CD14-positive monocyte (primary cell): ENCODE measurements around the gene NRF1. TPM values are rescaled to one million over a fixed set of nuclear protein-coding genes. Genes with fewer than 3 reads are reported as not detected.

Experiments used
- DNase-seq, 3 donors: peaks; one replicate each; pipeline ENCODE4 v3.0.0-alpha.2; 2011 to 2022
- H2AFZ ChIP-seq: 2 replicates; pipeline ENCODE4 v1.6.0; 2012; ENCODE audit warnings: mild to moderate bottlenecking, low read depth, low read length, inconsistent platforms; ENCODE audit not compliant: insufficient read depth, poor library complexity, severe bottlenecking
- H3K27ac ChIP-seq, 2 donors: 1 replicate in 1 of 2; 2 replicates in 1 of 2; pipeline ENCODE4 v1.5.1; 2012 to 2013; ENCODE audit warnings: low read length in 2 of 2, control low read depth in 1 of 2, inconsistent platforms in 1 of 2, low read depth in 1 of 2, mild to moderate bottlenecking in 1 of 2
- H3K27me3 ChIP-seq, 2 donors: one replicate each; pipeline versions ENCODE4 v1.6.0 to v1.6.1; 2011 to 2013; ENCODE audit warnings: low read length in 2 of 2; ENCODE audit not compliant: control insufficient read depth in 2 of 2, insufficient read depth in 2 of 2
- H3K36me3 ChIP-seq, 2 donors: replicated peaks in 1 of 2; 1 replicate in 1 of 2; 2 replicates in 1 of 2; pipeline versions ENCODE4 v1.5.1 to v1.6.1; 2012 to 2013; ENCODE audit warnings: low read length in 2 of 2, control low read depth in 1 of 2, inconsistent platforms in 1 of 2, mild to moderate bottlenecking in 1 of 2; ENCODE audit not compliant: insufficient read depth in 2 of 2, control insufficient read depth in 1 of 2
- H3K4me1 ChIP-seq, 2 donors: 1 replicate in 1 of 2; 2 replicates in 1 of 2; pipeline versions ENCODE4 v1.5.1 to v1.6.1; 2012 to 2013; ENCODE audit warnings: low read length in 2 of 2, control low read depth in 1 of 2, inconsistent platforms in 1 of 2, mild to moderate bottlenecking in 1 of 2, moderate library complexity in 1 of 2; ENCODE audit not compliant: insufficient read depth in 2 of 2, control insufficient read depth in 1 of 2
- H3K4me2 ChIP-seq: replicated peaks from 2 replicates; pipeline ENCODE3; 2012; ENCODE audit warnings: low read length, moderate library complexity, mild to moderate bottlenecking; ENCODE audit not compliant: poor library complexity, severe bottlenecking; ENCODE audit errors: extremely low read depth
- H3K4me3 ChIP-seq, 3 experiments: fragments of 200-600 bp in 1 of 3; sonication (generic) in 1 of 3; replicated peaks in 1 of 3; 1 replicate in 2 of 3; 2 replicates in 1 of 3; pipeline ENCODE4 v1.5.1; 2011 to 2013; ENCODE audit warnings: low read length in 3 of 3, mild to moderate bottlenecking in 3 of 3, control low read depth in 2 of 3, low read depth in 2 of 3, inconsistent platforms in 1 of 3, moderate library complexity in 1 of 3
- H3K79me2 ChIP-seq: 2 replicates; pipeline ENCODE4 v1.6.0; 2012; ENCODE audit warnings: mild to moderate bottlenecking, control low read depth, inconsistent platforms, low read length, moderate library complexity; ENCODE audit not compliant: insufficient read depth
- H3K9ac ChIP-seq: 2 replicates; pipeline ENCODE4 v1.6.0; 2017; ENCODE audit warnings: low read length, mild to moderate bottlenecking; ENCODE audit not compliant: insufficient read depth, poor library complexity, severe bottlenecking
- H3K9me3 ChIP-seq, 2 donors: replicated peaks in 1 of 2; 1 replicate in 1 of 2; 2 replicates in 1 of 2; pipeline versions ENCODE4 v1.5.1 to v1.6.1; 2012 to 2013; ENCODE audit warnings: low read length in 2 of 2, control low read depth in 1 of 2; ENCODE audit not compliant: control insufficient read depth in 1 of 2, insufficient read depth in 1 of 2
- H4K20me1 ChIP-seq: 2 replicates; pipeline ENCODE4 v1.6.0; 2012; ENCODE audit warnings: mild to moderate bottlenecking, low read length, control low read depth, moderate library complexity; ENCODE audit not compliant: insufficient read depth
- H3K27ac Mint-ChIP-seq, 7 donors: one replicate each; pipeline ENCODE4 v1.8.0; 2020; ENCODE audit warnings: mild to moderate bottlenecking in 7 of 7, mixed read lengths in 7 of 7, moderate library complexity in 6 of 7, inconsistent platforms in 2 of 7
- H3K27me3 Mint-ChIP-seq, 3 donors: one replicate each; pipeline ENCODE4 v1.8.0; 2021 to 2022; ENCODE audit warnings: low read depth in 3 of 3, mild to moderate bottlenecking in 3 of 3, mixed read lengths in 3 of 3, moderate library complexity in 3 of 3, inconsistent platforms in 1 of 3
- H3K36me3 Mint-ChIP-seq, 2 donors: one replicate each; pipeline ENCODE4 v1.8.0; 2020; ENCODE audit warnings: mixed read lengths in 2 of 2, inconsistent platforms in 1 of 2, mild to moderate bottlenecking in 1 of 2
- H3K4me1 Mint-ChIP-seq: one replicate; pipeline ENCODE4 v1.8.0; 2020; ENCODE audit warnings: mild to moderate bottlenecking, mixed read lengths
- H3K4me3 Mint-ChIP-seq, 2 donors: one replicate each; pipeline ENCODE4 v1.8.0; 2020; ENCODE audit warnings: mild to moderate bottlenecking in 2 of 2, mixed read lengths in 2 of 2, moderate library complexity in 1 of 2
- H3K9me3 Mint-ChIP-seq, 7 donors: one replicate each; pipeline ENCODE4 v1.8.0; 2020 to 2022; ENCODE audit warnings: mixed read lengths in 7 of 7, mild to moderate bottlenecking in 6 of 7, moderate library complexity in 6 of 7, inconsistent platforms in 2 of 7
- CTCF ChIP-seq: fragments of 200-600 bp; IDR thresholded peaks from one replicate; pipeline ENCODE4 v1.8.0; 2022; ENCODE audit warnings: antibody characterized with exemption, mild to moderate bottlenecking
- WGBS: methylation state at CpG from one replicate; pipeline ENCODE4 v1.1.5; 2013; ENCODE audit warnings: missing lambda C conversion rate; ENCODE audit not compliant: insufficient coverage; 5-methylcytosine and 5-hydroxymethylcytosine counted together
- intact Hi-C, 2 donors: fragments of 100-400 bp; cut with micrococcal nuclease; formaldehyde crosslinking; loops; one replicate each; pipeline versions ENCODE4 v1.15.0 to v1.15.1; 2023
- polyA plus RNA-seq, 3 donors: library from polyadenylated mRNA; depleted of rRNA in 1 of 3; unstranded in 2 of 3; stranded (reverse) in 1 of 3; fragments of 300-500 nt in 2 of 3; fragments of >200 nt in 1 of 3; fragmentation: Illumina TruSeq in 2 of 3; gene quantifications; 1 replicate in 2 of 3; 2 replicates in 1 of 3; pipeline ENCODE4 v1.2.3, GENCODE V29; 2012 to 2021

NRF1 gene
- polyA plus RNA-seq, 3 donors = 5.1 to 14.0 (median 7.7) TPM

DNA sequence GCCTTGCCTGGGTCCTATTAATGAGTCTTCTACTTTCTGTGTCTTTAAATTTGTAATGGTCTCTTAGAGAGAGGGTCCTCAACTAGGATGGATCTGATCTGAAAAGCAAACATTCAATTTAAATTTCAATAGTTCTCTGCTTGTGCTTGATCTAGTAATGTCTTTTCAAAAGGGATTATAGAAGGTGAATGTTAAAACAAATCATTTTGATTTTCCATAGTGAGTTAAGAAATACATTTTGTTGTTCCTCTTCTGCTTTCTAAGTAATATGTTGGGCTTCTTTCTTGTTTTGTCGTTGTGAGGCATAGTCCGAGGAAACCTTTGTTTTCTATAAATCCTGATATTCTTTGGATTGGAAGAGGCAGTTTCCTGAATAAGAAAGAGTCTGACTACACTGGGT, 18.8 kb downstream of the NRF1 start:
- no peaks in the 10 kb centered on the region for H3K9me3 Mint-ChIP-seq
- Histone ChIP-seq H3K9ac (no peak overlapping the region), H3K79me2 (peaks cover 97% of the 10 kb centered on the region), H3K27ac (no peak overlapping the region), H3K27me3 (no peaks in the 10 kb centered on the region), H3K4me2 (no peak overlapping the region), H3K4me1 (peaks cover 7 to 16% of the 10 kb centered on the region in 2 donors), H3K9me3 (no peaks in the 10 kb centered on the region), H3K36me3 (peaks cover 0 to 6% of the 10 kb centered on the region in 2 donors), H2AFZ (no peak overlapping the region), H4K20me1 (peaks cover 85% of the 10 kb centered on the region), H3K4me3 (no peak overlapping the region)
- H3K36me3 Mint-ChIP-seq = peaks cover 4 to 7% of the 10 kb centered on the region in 2 donors
- TF ChIP-seq CTCF = no peak
- no peak for DNase-seq
- H3K27ac Mint-ChIP-seq = peak overlapping the region in 2 of 7 donors; percentile 30 to 32
- peaks cover 22% of the 10 kb centered on the region for H3K4me1 Mint-ChIP-seq
- H3K4me3 Mint-ChIP-seq = no peak overlapping the region
- no CpG with 5 or more reads among the region's 2 CpGs for WGBS
- intact Hi-C loops = no loop called here
- H3K27me3 Mint-ChIP-seq = no peaks in the 10 kb centered on the region

- H3K9ac ChIP-seq = no peak overlapping the region
- H3K36me3 ChIP-seq = peaks cover 0 to 6% of the 10 kb centered on the region in 2 donors
- Mint-ChIP-seq H3K4me3 (no peak overlapping the region), H3K27me3 (no peaks in the 10 kb centered on the region), H3K9me3 (no peaks in the 10 kb centered on the region), H3K36me3 (peaks cover 10 to 12% of the 10 kb centered on the region in 2 donors), H3K4me1 (peaks cover 10% of the 10 kb centered on the region), H3K27ac (no peak overlapping the region)
- H3K4me2 ChIP-seq = no peak overlapping the region
- WGBS = no CpG with 5 or more reads among the region's 2 CpGs
- peaks cover 6 to 7% of the 10 kb centered on the region in 2 donors for H3K4me1 ChIP-seq
- DNase-seq = no peak
- peaks cover 91% of the 10 kb centered on the region for H3K79me2 ChIP-seq
- TF ChIP-seq CTCF = no peak
- no peak overlapping the region for H2AFZ ChIP-seq
- no peaks in the 10 kb centered on the region for H3K9me3 ChIP-seq
- H3K4me3 ChIP-seq = no peak overlapping the region
- H3K27ac ChIP-seq = no peak overlapping the region
- intact Hi-C loops = loop anchor here in 1 of 2 donors (5.0 kb wide), 1 partner anchor 42 kb away; no protein-coding TSS in a partner anchor
- H4K20me1 ChIP-seq = peaks cover 72% of the 10 kb centered on the region
- no peaks in the 10 kb centered on the region for H3K27me3 ChIP-seq
Observed at GRCh38 chr7:129634361-129635034, 23.0 kb downstream of the NRF1 start.
